HG03378 (cell line): ENCODE results near the gene MIPEP.

Source experiments
- ATAC-seq: cut with Tn5 transposase; IDR thresholded peaks from one replicate; pipeline ENCODE4 v1.9.1; 2021; ENCODE audit warnings: mild to moderate bottlenecking, moderate library complexity; ENCODE audit not compliant: unreplicated experiment

Gene MIPEP

DNA sequence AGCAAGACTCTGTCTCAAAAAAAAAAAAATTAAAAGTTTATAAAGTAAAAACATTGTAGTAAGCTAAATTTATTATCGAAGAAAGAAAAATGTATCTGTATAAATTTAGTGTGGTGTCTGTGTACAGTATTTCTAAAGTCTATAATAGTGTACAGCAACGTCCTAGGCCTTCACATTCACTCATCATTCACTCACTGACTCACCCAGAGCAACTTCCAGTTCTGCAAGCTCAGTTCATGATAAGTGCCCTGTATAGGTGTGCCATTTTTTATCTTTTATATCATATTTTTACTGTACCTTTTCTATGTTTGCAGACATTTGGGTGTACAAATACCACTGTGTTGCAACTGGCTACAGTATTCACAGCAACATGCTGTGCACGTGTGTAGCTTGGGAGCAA, 200.9 kb downstream of the MIPEP start:
- ATAC-seq, result no peak

DNA sequence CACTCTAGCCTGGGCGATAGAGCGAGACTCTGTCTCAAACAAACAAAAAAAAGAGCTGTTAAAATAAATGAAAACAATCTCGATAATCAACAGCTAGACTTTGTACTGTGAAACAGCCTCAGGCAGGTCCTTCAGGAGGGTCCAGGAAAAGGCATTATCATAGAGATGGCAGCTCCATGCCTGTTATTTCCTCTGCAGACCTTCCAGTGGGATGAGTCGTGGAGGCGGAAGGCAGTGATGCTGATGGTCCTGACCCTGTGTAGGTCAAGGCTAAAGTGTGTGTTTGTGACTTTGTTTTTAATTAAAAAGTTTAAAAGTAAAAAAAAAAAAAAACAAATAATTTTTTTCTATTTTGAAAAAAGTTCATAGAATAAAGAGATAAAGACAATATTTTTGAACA, 201.6 kb downstream of the MIPEP start:
- ATAC-seq, result no peak

DNA sequence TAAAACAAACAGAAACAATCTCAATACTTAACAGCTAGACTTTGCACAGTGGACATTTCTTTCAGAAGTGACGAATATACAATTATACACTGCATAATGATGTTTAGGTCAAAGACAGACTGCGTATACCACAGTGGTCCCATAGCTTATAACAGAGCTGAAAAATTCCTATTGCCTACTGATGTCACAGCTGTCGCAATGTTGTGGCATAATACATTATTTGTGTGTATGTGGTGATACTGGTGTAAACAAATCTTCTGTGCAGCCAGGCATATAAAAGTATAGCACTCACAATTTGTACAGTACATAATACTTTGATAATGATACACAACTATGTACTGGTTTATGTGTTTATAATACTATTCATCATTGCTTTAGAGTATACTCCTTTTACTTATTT, 202.3 kb downstream of the MIPEP start:
- no peak for ATAC-seq

DNA sequence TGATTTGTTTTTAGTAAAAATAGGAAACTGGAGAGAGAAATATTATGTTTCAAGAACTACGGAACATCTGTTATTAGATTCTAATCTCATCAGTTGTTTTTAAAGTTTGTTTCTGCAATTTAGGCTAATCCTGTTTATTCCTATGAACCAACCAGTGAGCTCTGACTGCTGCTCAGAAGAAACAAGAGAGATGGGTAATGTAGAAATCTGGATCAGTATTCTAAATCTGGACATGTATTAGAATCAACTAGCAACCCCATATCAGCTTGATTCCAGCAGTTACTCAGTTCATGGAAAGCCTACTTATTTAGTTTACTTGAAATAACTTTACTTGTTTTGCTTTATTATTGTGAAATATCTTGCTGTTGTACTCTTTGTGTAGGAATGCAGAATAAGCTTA, 203.8 kb downstream of the MIPEP start:
- ATAC-seq, result no peak

DNA sequence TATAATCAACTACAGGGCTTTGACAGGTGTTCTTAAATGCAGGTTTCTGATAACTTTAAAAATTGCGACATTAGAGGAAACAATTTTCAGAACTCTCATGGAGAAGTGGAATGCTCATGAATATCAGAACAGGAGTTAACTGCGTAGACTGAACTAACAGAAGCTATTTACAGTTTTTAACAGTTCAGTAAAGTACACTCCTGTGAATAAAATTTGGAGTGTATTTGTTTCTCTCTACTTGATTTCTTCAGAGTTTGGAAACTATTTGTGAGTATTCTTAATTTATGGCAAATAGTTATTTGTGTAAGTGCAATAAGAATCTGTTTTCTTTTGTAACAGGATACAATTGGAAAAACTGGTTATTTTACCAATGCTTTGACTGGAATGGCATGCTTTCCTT, 204.6 kb downstream of the MIPEP start:
- no peak for ATAC-seq

DNA sequence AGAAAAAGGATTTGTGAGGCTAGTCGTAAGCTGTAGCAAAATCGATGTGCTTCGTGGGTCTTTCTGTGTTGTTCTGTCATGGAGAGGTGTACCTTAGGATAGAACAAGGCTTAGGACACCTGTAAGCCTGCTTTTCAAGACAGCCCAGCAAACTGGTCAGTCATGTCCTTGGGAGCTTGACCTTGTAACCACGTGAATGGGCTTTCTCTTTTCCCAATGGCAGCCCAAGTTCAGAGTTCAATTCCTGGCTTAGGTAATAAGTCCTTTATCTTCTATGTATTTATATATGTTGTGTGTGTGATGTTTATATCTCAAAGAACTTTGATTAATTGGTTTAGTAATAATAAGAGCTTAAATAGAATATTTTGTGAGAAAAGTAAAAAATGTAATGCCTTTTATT, 206.1 kb downstream of the MIPEP start:
- no peak for ATAC-seq

DNA sequence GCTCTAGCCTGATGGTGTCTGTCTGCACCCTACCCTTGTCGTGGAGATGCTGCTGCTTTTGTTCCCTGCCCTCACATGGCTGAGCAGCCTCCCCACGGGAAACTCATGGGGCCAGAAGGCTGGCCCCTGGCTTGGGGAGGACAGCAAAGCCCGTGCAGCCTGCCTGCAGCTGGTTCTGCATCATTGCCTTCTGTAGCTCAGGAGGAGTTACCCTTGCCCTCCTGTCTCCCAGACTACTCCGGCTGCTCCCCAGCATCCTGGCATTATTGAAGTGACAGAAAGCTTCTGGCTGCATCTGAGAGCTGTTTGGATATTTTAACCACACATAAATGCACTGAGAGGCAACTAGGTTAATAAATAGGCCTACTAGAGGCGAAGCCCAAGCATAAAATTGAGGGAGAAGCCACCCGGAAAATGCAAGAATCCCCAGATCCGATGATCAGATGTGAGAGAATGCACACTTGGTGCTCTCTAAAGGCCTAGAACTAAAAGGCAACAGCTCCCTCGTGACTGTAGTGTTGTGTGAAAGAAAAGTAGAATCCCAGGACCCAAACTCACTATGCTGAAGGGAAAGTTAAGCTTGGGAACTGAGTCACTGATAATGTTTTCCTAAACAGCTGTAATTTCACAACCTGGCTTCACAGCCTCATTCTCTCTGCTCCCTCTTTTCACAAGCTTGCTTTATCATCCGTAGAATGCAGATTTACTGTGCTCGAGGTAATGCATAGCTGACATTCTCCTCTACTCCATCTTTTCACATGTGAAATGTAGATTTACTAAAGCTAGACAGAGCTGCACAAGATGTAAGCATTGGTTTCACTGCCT, 208.1 kb downstream of the MIPEP start:
- ATAC-seq, result no peak
